NCI-H345 treated with DMSO at 0.1 percent for 48 hours (cell line): ENCODE results near the gene CILP.
"Not testable (repeated sequence)": the region's sequence is repeated elsewhere in the genome, so short reads cannot be mapped to it uniquely, and the experiment has no call there.

ENCODE experiments used
- DNase-seq: peaks from one replicate; lab custom pipeline; 2025; ENCODE audit not compliant: unreplicated experiment; lab: John Stamatoyannopoulos, UW

Gene CILP

GRCh38 chr15:65226901-65227300, 15.6 kb upstream of the CILP start:
- not testable (repeated sequence) for DNase-seq

GRCh38 chr15:65226221-65226620, 14.9 kb upstream of the CILP start:
- DNase-seq = no peak

GRCh38 chr15:65223996-65224395, 12.7 kb upstream of the CILP start:
- no peak for DNase-seq

DNA sequence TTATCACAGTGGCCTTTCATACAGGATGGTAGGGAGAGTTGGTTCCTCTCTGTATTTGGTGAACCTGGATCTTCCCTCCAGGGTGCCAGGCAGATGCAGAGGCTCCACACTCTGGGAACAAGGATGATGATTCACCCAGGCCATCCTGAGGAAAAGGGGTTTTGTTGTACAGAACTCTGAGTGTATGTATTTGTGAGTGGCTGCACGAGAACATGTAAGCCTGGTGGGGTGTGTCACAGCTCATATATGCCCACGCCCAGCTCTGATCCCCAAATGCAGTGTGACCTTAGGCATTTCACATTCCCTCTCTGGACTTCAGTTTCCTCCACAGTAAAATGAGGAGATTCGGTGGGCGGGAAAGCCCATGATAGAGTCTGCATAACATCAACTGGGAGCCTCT, 11.6 kb upstream of the CILP start:
- no peak for DNase-seq

- no peak for DNase-seq
These were observed 10.4 kb upstream of the CILP start for GRCh38 chr15:65221697-65222096.

- DNase-seq = no peak
These were observed 7.9 kb upstream of the CILP start for GRCh38 chr15:65219137-65219536.

- no peak for DNase-seq
These were observed 6.5 kb upstream of the CILP start for GRCh38 chr15:65217526-65218482.

DNA sequence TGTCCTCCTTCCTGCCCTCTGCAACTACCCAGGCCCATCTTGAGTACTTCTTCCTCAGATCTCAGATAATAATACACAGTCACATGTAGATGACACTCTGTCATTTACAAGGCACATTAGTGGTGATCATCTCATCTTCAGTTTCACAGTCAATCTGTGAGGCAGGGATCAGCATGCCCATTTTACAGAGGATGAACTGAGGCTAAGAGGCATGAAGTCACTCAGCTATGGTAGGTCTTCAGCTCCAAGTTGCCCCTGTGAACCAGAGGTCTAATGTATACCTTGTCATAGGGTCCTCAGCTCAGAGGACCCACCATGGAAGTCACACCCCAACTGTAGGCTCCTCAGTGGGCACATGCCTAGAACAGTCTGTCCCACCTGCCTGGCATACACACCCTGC, 4.2 kb upstream of the CILP start:
- no peak for DNase-seq

- no peak for DNase-seq
These were observed 2.7 kb upstream of the CILP start for GRCh38 chr15:65214010-65214409.

GRCh38 chr15:65213241-65213640, 2.0 kb upstream of the CILP start:
- DNase-seq = no peak

DNA sequence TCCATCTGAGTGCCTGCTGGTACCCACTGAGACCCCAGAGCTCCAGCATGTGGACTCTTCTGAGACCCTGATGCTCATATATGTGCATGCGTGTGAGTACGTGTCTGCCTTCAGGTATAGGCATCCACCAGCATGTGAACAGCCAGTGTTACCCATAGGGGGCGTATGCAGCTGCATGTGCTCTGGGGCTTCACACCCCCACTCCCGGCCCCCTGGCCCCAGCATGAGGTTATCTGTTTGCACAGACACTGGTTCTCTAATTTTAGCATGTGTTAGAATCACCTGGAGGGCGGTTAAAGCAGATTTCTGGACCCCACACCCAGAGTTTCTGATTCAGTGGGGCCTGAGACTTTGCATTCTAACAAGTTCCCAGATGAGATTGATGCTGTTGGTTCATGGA, 824 bp upstream of the CILP start:
- DNase-seq = no peak

GRCh38 chr15:65211482-65211982, 259 bp upstream of the CILP start:
- no peak for DNase-seq

DNA sequence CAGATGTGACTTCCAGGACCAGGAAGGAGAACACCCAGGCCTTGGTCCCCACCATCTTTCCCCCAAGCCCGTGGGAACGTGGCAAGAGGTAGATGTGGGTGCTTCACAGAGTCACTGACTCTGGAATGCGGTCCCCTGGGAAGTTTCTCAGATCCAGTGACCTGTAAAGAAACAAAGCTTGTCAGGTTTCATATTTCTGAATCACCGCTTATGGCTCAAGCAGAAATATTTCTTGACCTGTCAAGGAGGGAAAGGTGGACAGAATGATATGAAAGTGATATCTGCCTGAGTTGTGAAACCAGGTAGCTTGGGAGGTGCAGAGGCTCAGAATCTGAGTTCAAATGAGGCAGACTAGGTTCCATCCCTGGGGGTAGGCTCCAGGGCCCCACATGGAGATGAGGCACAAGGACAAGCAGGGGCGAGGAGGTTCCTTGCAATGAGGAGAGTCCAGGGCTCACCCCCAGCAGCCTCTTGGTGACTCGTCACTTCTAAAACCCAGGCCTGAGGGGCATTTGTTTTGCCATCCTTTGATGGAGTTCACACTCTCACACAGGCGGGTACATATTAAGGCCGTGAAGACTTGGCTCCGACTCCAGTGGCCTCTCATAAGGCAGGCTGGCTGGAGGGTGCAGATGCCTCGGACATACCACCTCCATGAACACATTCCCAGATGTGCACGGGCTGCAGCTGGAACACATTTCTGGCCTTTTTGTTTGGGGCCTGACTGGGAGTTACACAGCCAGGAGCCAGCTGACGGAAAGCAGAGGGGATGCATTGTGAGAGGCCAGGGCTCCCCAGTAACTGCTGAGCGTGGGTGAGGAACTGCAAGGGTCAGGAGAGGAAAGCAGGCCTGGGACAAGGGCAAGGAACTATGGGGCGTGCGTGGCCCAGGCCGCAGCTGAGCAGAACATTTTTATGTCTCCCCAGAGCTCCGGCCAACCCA, 1.3 kb downstream of the CILP start:
- DNase-seq = no peak

DNA sequence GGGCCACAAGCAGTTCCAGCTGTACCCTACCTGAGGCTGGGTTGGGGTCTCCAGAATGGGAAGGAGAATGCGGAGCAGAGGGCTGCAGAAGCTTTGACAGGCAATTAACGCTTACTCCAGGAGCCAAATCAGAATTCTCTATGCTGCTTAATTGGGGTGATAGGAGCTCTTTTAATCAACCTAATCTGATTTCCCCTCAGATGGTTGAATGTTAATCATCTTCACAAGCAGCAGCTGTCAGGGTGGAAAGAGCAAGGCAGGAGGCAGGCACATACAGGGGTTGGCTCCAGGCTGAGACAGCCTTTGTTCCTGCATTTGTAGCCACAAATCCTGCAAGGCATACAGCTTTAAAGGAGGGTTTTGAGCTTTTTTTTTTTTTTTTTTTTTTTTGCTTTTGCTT, 2.6 kb downstream of the CILP start:
- no peak for DNase-seq

DNA sequence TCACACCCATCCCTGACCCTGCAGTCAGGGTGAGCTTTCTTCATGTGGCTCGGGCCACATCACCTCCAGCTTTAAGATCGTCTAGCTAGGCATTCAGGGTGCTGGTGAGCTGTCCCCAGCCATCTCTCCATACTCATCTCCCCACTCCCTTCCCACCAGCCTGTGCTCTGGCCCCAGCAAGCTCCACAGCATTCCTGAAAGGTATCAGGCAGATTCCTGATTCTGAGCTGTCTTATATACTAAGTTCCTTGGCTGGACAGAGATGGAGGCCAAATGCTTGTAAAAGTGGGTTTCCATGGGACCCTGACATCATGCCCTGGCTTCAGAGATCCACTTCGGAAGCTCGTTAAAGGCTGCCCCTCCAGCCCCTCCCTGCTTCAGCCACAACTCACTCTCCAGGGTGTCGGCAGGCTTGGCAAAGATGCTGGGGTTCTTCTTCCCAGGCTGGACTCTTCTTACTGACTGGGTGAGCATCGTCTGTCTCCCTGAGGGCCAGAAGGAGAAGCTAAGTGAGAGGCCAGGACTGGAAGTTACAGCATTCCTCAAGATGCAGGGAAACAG, 3.9 kb downstream of the CILP start:
- DNase-seq = no peak

- no peak for DNase-seq
These were observed 4.5 kb downstream of the CILP start for GRCh38 chr15:65206750-65207149.

- no peak for DNase-seq
These were observed 6.2 kb downstream of the CILP start for GRCh38 chr15:65204931-65205660.

- DNase-seq = no peak
These were observed 6.9 kb downstream of the CILP start for GRCh38 chr15:65204236-65204930.

- peak; percentile 10 for DNase-seq
These were observed 9.4 kb downstream of the CILP start for GRCh38 chr15:65201918-65202317.

DNA sequence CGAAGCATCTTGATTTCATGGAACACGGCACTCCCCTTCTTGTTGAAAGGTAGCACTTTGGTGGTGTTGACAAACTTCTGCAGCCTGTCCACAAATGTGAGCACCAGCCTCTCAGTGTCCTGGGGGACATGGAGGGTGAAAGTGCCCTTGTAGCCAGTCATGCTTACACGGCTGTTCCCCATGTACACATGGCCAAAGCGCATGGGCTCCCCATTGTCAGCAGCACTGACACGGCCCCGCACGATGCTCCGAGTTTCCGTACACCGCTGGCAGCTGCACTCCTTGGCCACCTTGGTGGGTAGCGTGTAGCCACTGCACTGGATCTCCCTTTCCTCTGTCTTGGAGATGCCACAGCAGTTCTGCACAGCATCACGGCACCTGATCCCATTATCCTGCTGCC, 12.7 kb downstream of the CILP start:
- no peak for DNase-seq
